ENCODE results near the gene GAPT.

The GAPT gene

DNA sequence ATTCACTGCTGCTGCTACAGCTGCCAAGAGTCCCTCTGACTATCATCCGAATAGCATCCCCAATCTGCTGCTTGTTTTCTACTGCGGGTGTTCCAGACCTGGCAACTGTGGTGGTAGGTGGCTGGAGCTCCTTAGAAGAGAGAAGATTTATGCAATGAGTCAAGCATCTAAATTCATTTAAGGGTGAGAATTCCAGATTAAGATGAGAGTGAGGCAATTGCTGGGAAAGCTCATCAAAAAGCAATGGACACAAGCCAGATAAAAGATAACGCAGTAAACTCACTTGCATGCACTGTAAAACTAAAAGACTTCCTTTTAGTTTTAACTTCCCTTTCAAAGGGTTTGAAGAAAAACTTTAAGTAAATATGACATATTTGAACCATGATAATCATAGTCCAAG lies 35.2 kb upstream of the GAPT start:
- CTCF ChIA-PET, result no interaction called here
- no peak for TF ChIP-seq BHLHE40 (IDR thresholded peaks at IDR 0.05; ENCODE audit: borderline replicate concordance)
- no peak for TF ChIP-seq SP1 (IDR thresholded peaks at IDR 0.05)
- TF ChIP-seq LEF1 (IDR thresholded peaks at IDR 0.05; ENCODE audit: borderline replicate concordance), result no peak
- TF ChIP-seq, protein P1, sequence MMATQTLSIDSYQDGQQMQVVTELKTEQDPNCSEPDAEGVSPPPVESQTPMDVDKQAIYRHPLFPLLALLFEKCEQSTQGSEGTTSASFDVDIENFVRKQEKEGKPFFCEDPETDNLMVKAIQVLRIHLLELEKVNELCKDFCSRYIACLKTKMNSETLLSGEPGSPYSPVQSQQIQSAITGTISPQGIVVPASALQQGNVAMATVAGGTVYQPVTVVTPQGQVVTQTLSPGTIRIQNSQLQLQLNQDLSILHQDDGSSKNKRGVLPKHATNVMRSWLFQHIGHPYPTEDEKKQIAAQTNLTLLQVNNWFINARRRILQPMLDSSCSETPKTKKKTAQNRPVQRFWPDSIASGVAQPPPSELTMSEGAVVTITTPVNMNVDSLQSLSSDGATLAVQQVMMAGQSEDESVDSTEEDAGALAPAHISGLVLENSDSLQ (IDR thresholded peaks at IDR 0.05), result no peak
- TF ChIP-seq FOXA1 (IDR thresholded peaks at IDR 0.05), result no peak
- no peak for TF ChIP-seq SUZ12 (IDR thresholded peaks at IDR 0.05)
- TF ChIP-seq ELF4 (IDR thresholded peaks at IDR 0.05), result no peak
- no peak for TF ChIP-seq HDGF (IDR thresholded peaks at IDR 0.05; ENCODE audit: borderline replicate concordance)
- no peak for TF ChIP-seq NFRKB (IDR thresholded peaks at IDR 0.05)
- no peak for TF ChIP-seq L3MBTL2 (conservative IDR thresholded peaks at IDR 0.05)
- TF ChIP-seq ARNT (IDR thresholded peaks at IDR 0.05), result no peak
- no peak for TF ChIP-seq FOXM1 (IDR thresholded peaks at IDR 0.05; ENCODE audit: borderline replicate concordance)
- no peak for TF ChIP-seq FOXK2 (IDR thresholded peaks at IDR 0.05)
- TF ChIP-seq CTBP1 (IDR thresholded peaks at IDR 0.05; ENCODE audit: borderline replicate concordance), result no peak
- TF ChIP-seq TARDBP (IDR thresholded peaks at IDR 0.05), result no peak
- TF ChIP-seq ZNF384 (IDR thresholded peaks at IDR 0.05), result no peak
- POLR2A ChIA-PET, result no interaction called here
- DNase-seq (ENCODE audit: extremely low spot score), result no peak

DNA sequence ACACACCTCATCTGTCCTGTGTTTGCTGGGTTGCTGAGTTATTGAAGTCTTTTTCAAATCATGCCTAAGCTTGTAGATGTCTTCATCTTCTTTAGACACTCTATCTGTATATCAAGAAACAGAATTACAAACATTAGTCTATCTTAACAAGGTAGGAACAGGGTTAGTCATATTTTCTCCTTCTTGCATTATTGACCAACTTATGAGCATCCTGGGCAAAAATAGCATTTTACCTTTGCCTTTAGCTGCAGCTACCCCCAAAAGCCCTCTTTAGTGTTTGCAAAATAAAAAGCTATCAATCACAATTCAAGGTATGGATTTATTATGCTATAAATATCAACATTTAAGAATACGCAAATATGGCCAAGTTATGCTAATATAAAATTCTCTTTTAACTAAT lies 34.7 kb upstream of the GAPT start:
- CTCF ChIA-PET, result no interaction called here
- DNase-seq (ENCODE audit: extremely low spot score), result no peak
- TF ChIP-seq ELF4 (IDR thresholded peaks at IDR 0.05) (no peak), SP1 (IDR thresholded peaks at IDR 0.05) (no peak), L3MBTL2 (conservative IDR thresholded peaks at IDR 0.05) (no peak)
- POLR2A ChIA-PET, result no interaction called here

DNA sequence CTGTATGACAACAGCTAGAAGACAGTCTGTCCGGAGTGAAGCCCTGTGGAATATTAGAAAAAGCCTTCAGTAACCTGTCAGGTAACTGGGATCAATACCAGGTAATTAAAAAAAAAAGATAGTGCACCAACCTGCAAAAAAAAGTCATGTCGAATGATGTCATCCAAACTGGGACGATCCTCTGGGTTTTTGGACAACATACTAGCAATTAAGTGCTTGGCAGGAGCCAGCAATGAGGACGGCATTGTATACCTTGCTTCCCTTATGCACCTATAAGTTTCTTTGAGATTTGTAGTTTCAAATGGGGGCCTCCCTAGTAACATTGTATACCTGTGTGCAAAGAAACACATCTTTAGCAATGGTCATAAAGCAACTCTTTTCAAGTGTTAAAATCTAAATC lies 34.2 kb upstream of the GAPT start:
- no peak for DNase-seq (ENCODE audit: extremely low spot score)
- ChIA-PET POLR2A (no interaction called here), CTCF (no interaction called here)
- no peak for TF ChIP-seq BHLHE40 (IDR thresholded peaks at IDR 0.05; ENCODE audit: borderline replicate concordance)
- no peak for TF ChIP-seq NFRKB (IDR thresholded peaks at IDR 0.05)
- no peak for TF ChIP-seq L3MBTL2 (conservative IDR thresholded peaks at IDR 0.05)
- no peak for TF ChIP-seq HDGF (IDR thresholded peaks at IDR 0.05; ENCODE audit: borderline replicate concordance)
- TF ChIP-seq SP1 (IDR thresholded peaks at IDR 0.05), result no peak
- no peak for TF ChIP-seq ZNF384 (IDR thresholded peaks at IDR 0.05)
- TF ChIP-seq CTBP1 (IDR thresholded peaks at IDR 0.05; ENCODE audit: borderline replicate concordance), result no peak
- TF ChIP-seq FOXM1 (IDR thresholded peaks at IDR 0.05; ENCODE audit: borderline replicate concordance), result no peak
- no peak for TF ChIP-seq LEF1 (IDR thresholded peaks at IDR 0.05; ENCODE audit: borderline replicate concordance)
- no peak for TF ChIP-seq FOXK2 (IDR thresholded peaks at IDR 0.05)
- TF ChIP-seq SUZ12 (IDR thresholded peaks at IDR 0.05), result no peak
- TF ChIP-seq FOXA1 (IDR thresholded peaks at IDR 0.05), result no peak
- TF ChIP-seq ELF4 (IDR thresholded peaks at IDR 0.05), result no peak
- no peak for TF ChIP-seq TARDBP (IDR thresholded peaks at IDR 0.05)
- TF ChIP-seq ARNT (IDR thresholded peaks at IDR 0.05), result no peak
- TF ChIP-seq, protein P1 (IDR thresholded peaks at IDR 0.05), result no peak

DNA sequence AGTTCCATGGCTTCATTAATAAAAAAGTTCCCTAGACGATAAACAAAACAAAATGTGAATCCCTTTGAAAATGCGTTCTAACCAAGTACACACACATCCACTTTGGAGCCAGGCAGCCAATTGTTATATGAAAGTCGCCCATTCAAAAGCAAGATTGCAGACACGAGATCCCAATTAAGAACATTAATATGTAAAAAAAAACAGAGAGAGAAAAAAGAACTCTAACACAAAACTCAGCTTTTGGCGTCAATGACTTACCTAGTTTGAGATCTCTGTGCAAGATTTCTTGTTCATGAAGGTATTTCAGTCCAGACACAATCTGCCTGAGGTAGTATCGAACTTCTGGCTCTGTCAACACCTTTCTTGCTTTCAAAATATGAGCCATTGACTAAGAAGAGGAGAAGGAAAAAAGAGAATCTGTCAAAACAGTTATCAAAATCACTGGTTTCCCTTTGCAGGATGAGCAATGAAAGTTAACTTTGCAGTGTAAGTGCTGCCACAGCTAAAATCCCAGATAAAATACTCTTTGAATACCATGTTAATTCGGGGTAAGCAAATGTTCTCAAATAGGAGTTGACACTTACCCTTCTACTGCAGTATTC lies 33.0 kb upstream of the GAPT start:
- CTCF ChIA-PET, result interaction anchor here (0.7 to 3.6 kb wide), 2 partner anchors 680 to 775 kb away, joined by 3 to 40 read pairs; no protein-coding TSS in a partner anchor

DNA sequence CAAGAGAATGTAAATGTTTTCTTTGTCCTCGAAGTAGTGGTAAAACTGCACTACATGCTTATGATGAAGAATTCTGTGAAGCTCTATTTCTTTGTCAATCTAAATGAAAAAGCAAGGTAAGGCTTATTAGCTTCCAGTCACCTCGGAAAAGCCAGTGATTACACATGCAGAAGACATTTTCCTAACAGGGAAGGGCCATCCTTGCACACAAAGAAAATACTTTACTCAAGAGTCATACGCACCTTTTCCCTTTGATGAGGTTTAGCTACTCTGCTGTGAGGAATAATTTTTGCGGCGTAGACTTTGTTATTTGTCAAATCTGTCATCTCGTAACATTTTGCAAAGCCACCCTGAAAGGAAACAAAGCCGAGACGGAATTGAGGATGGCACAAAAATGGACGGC lies 32.5 kb upstream of the GAPT start:
- no peak for TF ChIP-seq NFRKB (IDR thresholded peaks at IDR 0.05)
- TF ChIP-seq L3MBTL2 (conservative IDR thresholded peaks at IDR 0.05), result no peak
- no peak for TF ChIP-seq ARNT (IDR thresholded peaks at IDR 0.05)
- TF ChIP-seq HDGF (IDR thresholded peaks at IDR 0.05; ENCODE audit: borderline replicate concordance), result no peak
- TF ChIP-seq, protein P1 (IDR thresholded peaks at IDR 0.05), result no peak
- TF ChIP-seq CTBP1 (IDR thresholded peaks at IDR 0.05; ENCODE audit: borderline replicate concordance), result no peak
- DNase-seq (ENCODE audit: extremely low spot score), result no peak
- CTCF ChIA-PET, result interaction anchor here (0.6 to 3.6 kb wide), 3 partner anchors 21 to 776 kb away, joined by 3 to 40 read pairs (median 4); no protein-coding TSS in a partner anchor
- POLR2A ChIA-PET, result interaction anchor here (0.9 to 2.9 kb wide), 4 partner anchors 48 to 959 kb away, joined by 3 to 8 read pairs (median 4); no protein-coding TSS in a partner anchor

More for the DNA sequence above, 33.0 kb upstream of the GAPT start:
- DNase-seq (ENCODE audit: extremely low spot score), result no peak
- POLR2A ChIA-PET, result interaction anchor here (0.9 to 1.4 kb wide), 2 partner anchors 570 to 959 kb away, joined by 4 read pairs; no protein-coding TSS in a partner anchor
- TF ChIP-seq ARNT (IDR thresholded peaks at IDR 0.05) (no peak), NFRKB (IDR thresholded peaks at IDR 0.05) (no peak), FOXK2 (IDR thresholded peaks at IDR 0.05) (no peak)

DNA sequence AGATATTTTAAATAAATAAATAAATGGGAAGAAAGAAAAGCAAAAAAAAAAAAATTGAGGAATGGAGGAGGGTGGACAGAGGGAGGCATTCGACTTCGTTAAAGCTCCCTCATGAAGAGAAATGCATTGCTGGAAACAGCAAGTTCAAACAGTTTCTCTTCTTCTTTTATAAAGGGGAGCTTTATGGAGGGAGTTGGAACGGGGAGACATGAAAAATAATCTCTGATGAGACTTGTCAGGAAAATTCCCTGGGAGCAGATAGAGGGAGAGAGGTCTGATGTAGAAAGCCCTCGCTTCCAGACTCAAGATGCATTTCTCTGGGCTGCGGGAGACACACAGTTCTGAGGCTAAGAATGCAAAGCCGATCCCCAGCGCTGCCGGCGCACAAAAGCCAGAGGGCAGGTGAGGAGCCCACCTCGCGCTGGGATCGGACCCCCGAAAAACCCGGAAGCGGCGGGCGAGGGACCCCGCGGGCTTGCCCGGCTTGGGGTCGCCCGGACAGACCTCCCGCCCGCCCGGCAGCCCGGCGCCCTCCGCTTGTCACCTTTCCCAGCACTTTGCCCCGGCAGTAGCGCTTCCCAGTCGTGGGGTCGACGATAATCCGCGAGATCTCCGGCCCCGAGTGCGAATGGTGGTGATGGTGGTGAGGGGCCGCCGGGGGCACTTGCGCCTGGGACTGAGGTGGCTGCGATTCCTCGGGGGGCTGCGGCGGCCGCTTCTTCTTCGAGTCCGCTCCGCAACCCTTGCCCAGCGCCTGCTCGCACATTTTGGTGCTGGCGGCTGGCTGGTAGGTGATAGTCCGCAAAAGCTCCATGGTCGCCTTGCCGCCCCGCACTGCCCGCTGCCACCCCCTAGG lies 31.9 kb upstream of the GAPT start:
- peak; percentile 12 for DNase-seq (ENCODE audit: extremely low spot score)
- POLR2A ChIA-PET, result interaction anchor here (0.9 to 2.9 kb wide), 7 partner anchors 48 to 960 kb away, joined by 3 to 8 read pairs (median 4); no protein-coding TSS in a partner anchor
- TF ChIP-seq FOXK2 (IDR thresholded peaks at IDR 0.05), result no peak
- TF ChIP-seq HDGF (IDR thresholded peaks at IDR 0.05; ENCODE audit: borderline replicate concordance), result no peak
- TF ChIP-seq ELF4 (IDR thresholded peaks at IDR 0.05), result no peak
- no peak for TF ChIP-seq L3MBTL2 (conservative IDR thresholded peaks at IDR 0.05)
- TF ChIP-seq FOXA1 (IDR thresholded peaks at IDR 0.05), result no peak
- no peak for TF ChIP-seq FOXM1 (IDR thresholded peaks at IDR 0.05; ENCODE audit: borderline replicate concordance)
- TF ChIP-seq SUZ12 (IDR thresholded peaks at IDR 0.05), result no peak
- TF ChIP-seq ARNT (IDR thresholded peaks at IDR 0.05), result no peak
- CTCF ChIA-PET, result interaction anchor here (0.6 to 3.6 kb wide), 3 partner anchors 20 to 681 kb away, joined by 4 to 40 read pairs (median 10); no protein-coding TSS in a partner anchor
